ENCODE measurements around the gene ISCA2. TPM values are rescaled to one million over a fixed set of nuclear protein-coding genes. Genes with fewer than 3 reads are reported as not detected.

The ISCA2 gene
- total RNA-seq, 1 experiment from 2014 or later: 37.5 TPM

DNA sequence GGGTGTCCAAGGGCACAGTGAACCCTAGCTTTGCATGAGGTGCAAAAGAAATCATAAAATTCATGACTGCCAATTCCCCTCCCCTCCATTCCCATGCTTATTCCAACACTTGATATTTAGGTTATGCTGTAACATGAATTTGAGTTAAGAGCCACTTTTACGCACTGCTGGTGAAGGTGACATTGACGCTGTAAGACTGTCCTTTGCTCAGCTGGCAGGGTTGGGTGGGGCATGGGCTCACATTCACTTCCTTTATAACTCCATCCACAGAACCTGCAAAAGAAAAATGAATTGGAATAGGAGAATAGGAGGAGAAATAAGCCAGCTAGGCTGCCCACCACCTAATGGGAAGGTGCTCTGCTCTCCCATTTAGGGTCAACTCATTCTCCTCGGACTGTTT lies 7.4 kb upstream of the ISCA2 start:
- peak overlapping the region in 1 of 3 experiments; percentile 70; a peak in 2 of 7 replicates for H3K27ac Mint-ChIP-seq
- no peak for TF ChIP-seq CTCF (conservative IDR thresholded peaks at IDR 0.05)

More for the DNA sequence above, 7.4 kb upstream of the ISCA2 start:
- H2BK120ac ChIP-seq (ENCODE audit: low read depth, low read length, poor library complexity, severe bottlenecking): no peak overlapping the region
- no peak overlapping the region for H2BK15ac ChIP-seq (ENCODE audit: low read depth, low read length)
- Mint-ChIP-seq H3K27me3 (ENCODE audit: low read depth) (no peaks in the 10 kb centered on the region), H3K9me3 (no peaks in the 10 kb centered on the region), H3K36me3 (ENCODE audit: insufficient read depth in 1 of 3, low read depth in 3 of 3) (peaks cover 9 to 40% (median 36%) of the 10 kb centered on the region in 3 experiments; a peak in 6 of 7 replicates), H3K4me1 (peaks cover 17 to 18% of the 10 kb centered on the region in 2 experiments), H3K4me3 (no peak overlapping the region)
- H3K18ac ChIP-seq (ENCODE audit: insufficient read length, low read depth, low read length): no peak overlapping the region
- DNase-seq: no peak
- no peak overlapping the region for H3K4ac ChIP-seq (ENCODE audit: low read depth, low read length)
- H3K56ac ChIP-seq (ENCODE audit: insufficient read length, low read depth, low read length): no peak overlapping the region
- no CpG with 5 or more reads among the region's 3 CpGs for WGBS (ENCODE audit: extremely low coverage, insufficient read length, low lambda C conversion rate)
- no peaks in the 10 kb centered on the region for H3K27me3 ChIP-seq (ENCODE audit: insufficient read depth, low read length)
- H2AK5ac ChIP-seq (ENCODE audit: insufficient read length, low read length): no peak overlapping the region
- no peak overlapping the region for H2BK20ac ChIP-seq (ENCODE audit: low read depth, low read length, poor library complexity, severe bottlenecking)
- H3K9ac ChIP-seq (ENCODE audit: extremely low read depth, insufficient read length, low read length): no peak overlapping the region
- no peak overlapping the region for H3T11ph ChIP-seq (ENCODE audit: low read length)
- H3K27ac ChIP-seq (ENCODE audit: insufficient read length, low read depth, low read length): no peak overlapping the region
- no peak overlapping the region for H4K8ac ChIP-seq (replicated peaks; ENCODE audit: insufficient read length, low read depth, low read length)
- H3K79me2 ChIP-seq (ENCODE audit: insufficient read depth, low read length): no peaks in the 10 kb centered on the region
- no peak overlapping the region for H4K91ac ChIP-seq (ENCODE audit: insufficient read length, low read depth, low read length)
- no peak overlapping the region for H4K5ac ChIP-seq (ENCODE audit: insufficient read length, low read depth, low read length)
- no peak overlapping the region for H3K4me2 ChIP-seq (ENCODE audit: insufficient read depth, insufficient read length, low read length)
- H3K4me1 ChIP-seq (ENCODE audit: insufficient read depth, low read length): peaks cover 2% of the 10 kb centered on the region; the same call in 1 of the 2 replicates
- no peak overlapping the region for H3K23ac ChIP-seq (ENCODE audit: insufficient read length, low read depth, low read length)
- H3K79me1 ChIP-seq (ENCODE audit: insufficient read depth, low read depth, low read length, poor library complexity, severe bottlenecking): no peaks in the 10 kb centered on the region
- no peaks in the 10 kb centered on the region for H4K20me1 ChIP-seq (ENCODE audit: control insufficient read depth, insufficient read depth, insufficient read length)
- H3K14ac ChIP-seq (ENCODE audit: insufficient read depth, low read length): no peak overlapping the region
- no peak overlapping the region for H2BK12ac ChIP-seq (ENCODE audit: insufficient read length, low read depth, low read length)
- no peaks in the 10 kb centered on the region for H3K9me3 ChIP-seq (ENCODE audit: control insufficient read depth, low read depth, low read length)
- no peaks in the 10 kb centered on the region for H3K23me2 ChIP-seq (ENCODE audit: insufficient read length, low read depth, low read length, poor library complexity, severe bottlenecking)
- no peak overlapping the region for H2AFZ ChIP-seq (ENCODE audit: low read length)
- no peak overlapping the region for H2BK5ac ChIP-seq (ENCODE audit: insufficient read length, low read length)
